Right atrium auricular region (tissue), 2 donors: ENCODE results near the gene AGBL5. TPM values are rescaled to one million over a fixed set of nuclear protein-coding genes. Genes with fewer than 3 reads are reported as not detected.
"Not testable (repeated sequence)": the region's sequence is repeated elsewhere in the genome, so short reads cannot be mapped to it uniquely, and the experiment has no call there.

Experiments
- DNase-seq: peaks from one replicate; pipeline ENCODE4 v3.0.0-alpha.2; 2019; ENCODE audit warnings: low spot score
- H3K27ac ChIP-seq, 2 donors: fragments of 200-600 bp; sonication (generic); 1 replicate in 1 of 2; 2 replicates in 1 of 2; pipeline ENCODE4 v1.5.1; 2016 to 2019
- H3K27me3 ChIP-seq, 2 donors: fragments of 200-600 bp; sonication (generic); one replicate each; pipeline versions ENCODE4 v1.5.1 to v1.6.0; 2017 to 2019
- H3K36me3 ChIP-seq: fragments of 200-600 bp; sonication (generic); one replicate; pipeline ENCODE4 v1.5.1; 2016
- H3K4me1 ChIP-seq, 2 donors: fragments of 200-600 bp; sonication (generic); one replicate each; pipeline versions ENCODE4 v1.5.1 to v1.6.0; 2017 to 2019
- H3K4me3 ChIP-seq, 2 donors: fragments of 200-600 bp; sonication (generic); 1 replicate in 1 of 2; 2 replicates in 1 of 2; pipeline ENCODE4 v1.5.1; 2017 to 2019; ENCODE audit warnings: mild to moderate bottlenecking in 1 of 2, moderate library complexity in 1 of 2
- H3K9me3 ChIP-seq, 2 donors: fragments of 200-600 bp; sonication (generic); one replicate each; pipeline ENCODE4 v1.5.1; 2019
- CTCF ChIP-seq, 2 donors: fragments of 200-600 bp; sonication (generic); IDR thresholded peaks; one replicate each; pipeline ENCODE4 v1.5.1; 2019; ENCODE audit warnings: antibody characterized with exemption in 2 of 2
- total RNA-seq, 2 donors: library from RNA; depleted of rRNA; stranded (reverse); fragments of >200 nt; gene quantifications; one replicate each; pipeline ENCODE4 v1.1.0, GENCODE V29; 2016

The AGBL5 gene
- total RNA-seq, 2 donors from 2014 or later = 8.1 to 9.3 TPM

DNA sequence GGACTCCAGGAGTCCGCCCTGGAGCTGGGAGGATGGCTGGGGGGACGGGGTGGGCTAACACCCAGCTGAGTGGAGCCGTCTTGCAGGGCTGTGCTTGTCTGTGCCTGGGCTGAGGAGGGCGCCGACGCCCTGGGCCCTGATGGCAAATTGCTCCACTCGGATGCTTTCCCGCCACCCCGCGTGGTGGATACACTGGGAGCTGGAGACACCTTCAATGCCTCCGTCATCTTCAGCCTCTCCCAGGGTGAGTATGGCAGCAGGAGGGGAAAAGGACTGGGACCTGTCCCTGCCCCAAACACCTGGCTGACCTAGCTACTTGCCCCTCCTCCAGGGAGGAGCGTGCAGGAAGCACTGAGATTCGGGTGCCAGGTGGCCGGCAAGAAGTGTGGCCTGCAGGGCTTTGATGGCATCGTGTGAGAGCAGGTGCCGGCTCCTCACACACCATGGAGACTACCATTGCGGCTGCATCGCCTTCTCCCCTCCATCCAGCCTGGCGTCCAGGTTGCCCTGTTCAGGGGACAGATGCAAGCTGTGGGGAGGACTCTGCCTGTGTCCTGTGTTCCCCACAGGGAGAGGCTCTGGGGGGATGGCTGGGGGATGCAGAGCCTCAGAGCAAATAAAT, 48.0 kb downstream of the AGBL5 start:
- Histone ChIP-seq H3K36me3 (no peaks in the 10 kb centered on the region), H3K27me3 (no peaks in the 10 kb centered on the region), H3K4me1 (peaks cover 0 to 15% of the 10 kb centered on the region in 2 donors), H3K4me3 (no peak overlapping the region), H3K27ac (no peak overlapping the region), H3K9me3 (no peaks in the 10 kb centered on the region)
- DNase-seq = no peak
- no peak for TF ChIP-seq CTCF (IDR thresholded peaks at IDR 0.05)

- Histone ChIP-seq H3K4me3 (no peak overlapping the region), H3K9me3 (no peaks in the 10 kb centered on the region), H3K27me3 (no peaks in the 10 kb centered on the region), H3K4me1 (peaks cover 0 to 15% of the 10 kb centered on the region in 2 donors), H3K36me3 (no peaks in the 10 kb centered on the region), H3K27ac (no peak overlapping the region)
- no peak for TF ChIP-seq CTCF (IDR thresholded peaks at IDR 0.05)
- no peak for DNase-seq
These were observed 48.6 kb downstream of the AGBL5 start for GRCh38 chr2:27100036-27100435.

DNA sequence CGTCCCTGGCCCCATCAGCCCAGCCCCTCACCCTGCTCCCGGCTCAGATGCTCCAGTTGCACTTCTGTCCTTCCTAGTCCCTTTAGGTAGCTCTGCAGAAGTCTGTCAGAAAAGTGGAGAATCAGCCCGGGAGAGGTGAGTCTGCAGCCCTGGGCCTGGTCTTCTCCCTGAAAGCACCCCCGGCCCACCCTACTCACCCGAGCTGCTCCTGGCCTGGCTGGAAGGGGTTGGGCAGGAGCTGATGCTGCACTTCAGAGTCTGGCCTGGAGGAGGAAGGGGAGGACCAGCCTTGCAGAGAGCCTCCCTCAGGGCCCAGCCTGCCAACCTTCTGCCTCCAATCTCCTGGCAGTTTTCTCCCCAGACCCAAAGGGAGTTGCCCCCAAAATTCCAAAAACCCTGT, 50.9 kb downstream of the AGBL5 start:
- no peaks in the 10 kb centered on the region for H3K4me1 ChIP-seq
- no peak overlapping the region for H3K27ac ChIP-seq
- no peaks in the 10 kb centered on the region for H3K36me3 ChIP-seq
- no peak for TF ChIP-seq CTCF (IDR thresholded peaks at IDR 0.05)
- H3K27me3 ChIP-seq = no peaks in the 10 kb centered on the region
- H3K4me3 ChIP-seq = no peak overlapping the region
- no peaks in the 10 kb centered on the region for H3K9me3 ChIP-seq
- no peak for DNase-seq

DNA sequence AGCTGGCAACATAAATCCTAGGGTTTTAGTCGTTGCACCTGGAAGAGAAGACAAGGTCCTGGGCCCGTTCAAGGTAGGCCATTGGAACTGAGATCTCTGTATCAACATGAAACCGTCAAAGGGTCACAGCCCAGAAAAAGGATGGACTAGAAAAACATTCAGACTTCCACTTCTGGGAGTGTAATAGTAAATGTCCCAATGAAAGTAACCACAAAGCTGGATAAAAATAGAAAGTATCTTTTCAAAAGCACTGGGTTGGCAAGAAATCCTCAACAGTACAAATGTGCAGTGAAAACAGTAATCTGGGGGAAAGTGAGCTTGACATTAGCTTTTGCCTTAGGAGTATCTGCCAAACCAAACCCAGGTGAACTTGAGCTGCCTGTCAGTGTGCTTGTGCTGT, 54.5 kb downstream of the AGBL5 start:
- H3K4me3 ChIP-seq = no peak overlapping the region
- no peaks in the 10 kb centered on the region for H3K27me3 ChIP-seq
- H3K9me3 ChIP-seq = no peaks in the 10 kb centered on the region
- no peaks in the 10 kb centered on the region for H3K36me3 ChIP-seq
- no peaks in the 10 kb centered on the region for H3K4me1 ChIP-seq
- TF ChIP-seq CTCF (IDR thresholded peaks at IDR 0.05) = no peak
- H3K27ac ChIP-seq = no peak overlapping the region
- DNase-seq = no peak

DNA sequence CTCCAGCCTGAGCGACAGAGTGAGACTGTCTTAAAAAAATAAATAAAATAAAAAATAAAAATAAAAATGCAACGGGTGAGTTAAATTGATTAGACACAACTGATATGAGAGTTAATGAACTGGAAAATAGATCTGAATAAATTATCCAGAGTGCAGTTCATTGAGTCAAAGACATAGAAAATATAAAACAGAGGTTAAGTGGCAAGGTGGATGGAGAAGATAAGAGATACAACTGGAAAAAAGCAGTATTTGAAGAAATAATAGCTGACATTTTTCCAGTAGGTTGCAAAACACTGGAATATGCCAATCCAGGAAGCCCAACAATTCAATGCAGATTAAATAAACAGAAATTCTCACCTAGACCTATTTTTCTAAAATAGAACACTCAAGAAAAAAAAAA, 56.8 kb downstream of the AGBL5 start:
- Histone ChIP-seq H3K36me3 (no peaks in the 10 kb centered on the region), H3K4me3 (no peak overlapping the region), H3K4me1 (no peaks in the 10 kb centered on the region), H3K27ac (no peak overlapping the region), H3K9me3 (no peaks in the 10 kb centered on the region), H3K27me3 (no peaks in the 10 kb centered on the region)
- no peak for DNase-seq
- TF ChIP-seq CTCF (IDR thresholded peaks at IDR 0.05) = no peak

GRCh38 chr2:27109083-27109482, 57.6 kb downstream of the AGBL5 start:
- no peaks in the 10 kb centered on the region for H3K27me3 ChIP-seq
- no peak overlapping the region for H3K4me3 ChIP-seq
- no peak for TF ChIP-seq CTCF (IDR thresholded peaks at IDR 0.05)
- no peak for DNase-seq
- H3K27ac ChIP-seq = no peak overlapping the region
- H3K9me3 ChIP-seq = no peaks in the 10 kb centered on the region
- no peaks in the 10 kb centered on the region for H3K36me3 ChIP-seq
- H3K4me1 ChIP-seq = no peaks in the 10 kb centered on the region

DNA sequence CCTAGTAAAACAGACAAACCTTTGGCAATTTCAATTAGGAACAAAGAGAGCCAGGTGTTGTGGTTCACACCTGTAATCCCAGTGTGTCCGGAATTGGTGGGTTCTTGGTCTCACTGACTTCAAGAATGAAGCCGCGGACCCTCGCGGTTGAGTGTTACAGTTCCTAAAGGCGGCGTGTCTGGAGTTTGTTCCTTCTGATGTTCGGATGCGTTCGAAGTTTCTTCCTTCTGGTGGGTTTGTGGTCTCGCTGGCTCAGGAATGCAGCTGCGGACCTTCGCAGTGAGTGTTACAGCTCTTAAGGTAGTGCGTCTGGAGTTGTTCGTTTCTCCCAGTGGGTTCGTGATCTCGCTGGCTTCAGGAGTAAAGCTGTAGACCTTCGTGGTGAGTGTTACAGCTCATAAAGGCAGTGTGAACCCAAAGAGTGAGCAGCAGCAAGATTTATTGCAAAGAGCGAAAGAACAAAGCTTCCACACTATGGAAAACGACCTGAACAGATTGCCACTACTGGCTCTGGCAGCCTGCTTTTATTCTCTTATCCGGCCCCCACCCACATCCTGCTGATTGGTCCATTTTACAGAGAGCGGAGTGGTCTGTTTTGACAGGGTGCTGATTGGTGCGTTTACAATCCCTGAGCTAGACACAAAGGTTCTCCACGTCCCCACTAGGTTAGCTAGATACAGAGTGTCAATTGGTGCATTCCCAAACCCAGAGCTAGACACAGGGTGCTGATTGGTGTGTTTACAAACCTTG, 59.3 kb downstream of the AGBL5 start:
- H3K4me1 ChIP-seq, H3K4me3 ChIP-seq, H3K36me3 ChIP-seq, H3K27me3 ChIP-seq, H3K9me3 ChIP-seq, H3K27ac ChIP-seq, DNase-seq: not testable (repeated sequence)

- not testable (repeated sequence) for H3K27me3 ChIP-seq, DNase-seq, H3K4me3 ChIP-seq, H3K4me1 ChIP-seq, H3K27ac ChIP-seq, H3K9me3 ChIP-seq, H3K36me3 ChIP-seq
These were observed 60.1 kb downstream of the AGBL5 start for GRCh38 chr2:27111392-27112078.
